ENCODE results near the gene CLN3. TPM values are rescaled to one million over a fixed set of nuclear protein-coding genes. Genes with fewer than 3 reads are reported as not detected.

Gene CLN3
- polyA plus RNA-seq, result 10 to 100 TPM in 2 of 4 donors, 1 to 10 TPM in 2; 4.7 to 81.3 (median 20.3) TPM
- long read RNA-seq, donor 1, result 0 reads
- long read RNA-seq, donor 2, partial matches to known transcripts, result 0 of 6 reads
- long read RNA-seq, donor 2, other reads (novel, unspliced or antisense), result 0 of 6 reads
- long read RNA-seq, donor 3, partial matches to known transcripts, result 0 of 2 reads
- long read RNA-seq, donor 3, other reads (novel, unspliced or antisense), result 0 of 2 reads
- long read RNA-seq, donor 4, result 0 reads
- long read RNA-seq, donor 5, partial matches to known transcripts, result 0 of 3 reads
- long read RNA-seq, donor 5, other reads (novel, unspliced or antisense), result 0 of 3 reads
- long read RNA-seq, donor 6, partial matches to known transcripts, result 0 of 7 reads
- long read RNA-seq, donor 6, other reads (novel, unspliced or antisense), result 0 of 7 reads
- long read RNA-seq, donor 7, partial matches to known transcripts, result 0 of 4 reads
- long read RNA-seq, donor 7, other reads (novel, unspliced or antisense), result 0 of 4 reads
- long read RNA-seq, donor 8, result 0 reads
- long read RNA-seq, donor 9, partial matches to known transcripts, result 0 of 1 reads
- long read RNA-seq, donor 9, other reads (novel, unspliced or antisense), result 0 of 1 reads
- long read RNA-seq, donor 10, partial matches to known transcripts, result 6 of 13 reads
- long read RNA-seq, donor 10, other reads (novel, unspliced or antisense), result 0 of 13 reads

DNA sequence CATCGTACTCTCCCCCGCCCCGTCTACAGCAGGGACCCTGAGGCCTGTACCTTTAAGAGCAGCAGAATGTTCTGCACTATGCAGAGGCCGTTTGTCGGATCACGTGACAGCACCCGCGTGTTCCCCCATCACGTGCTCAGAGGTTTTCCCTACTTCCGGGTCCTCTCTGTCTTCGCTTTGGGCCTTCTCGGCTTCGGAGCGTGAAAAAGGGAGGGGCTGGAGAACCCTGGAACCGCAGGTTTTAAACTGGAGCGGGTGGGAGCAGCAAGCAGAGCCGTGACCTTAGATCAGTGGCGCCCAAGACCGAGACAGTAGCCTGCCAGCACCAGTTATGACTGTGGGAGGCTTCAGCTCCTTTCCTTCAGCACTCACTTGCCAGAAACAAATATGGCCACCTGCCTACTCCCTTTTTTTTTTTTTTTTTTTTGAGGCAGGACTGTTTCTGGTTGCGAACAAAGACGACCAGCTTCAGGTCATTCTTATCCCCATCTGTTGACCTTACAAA is at the start of gene CLN3:
TSS of gene CLN3 (minus strand) at position 105 of the 505 bp plus-strand sequence. CDS start 315 bp downstream, outside the sequence.
- Histone ChIP-seq H3K9me3 (ENCODE audit: control insufficient read depth in 2 of 2, insufficient read depth in 1 of 2, low read depth in 1 of 2, low read length in 1 of 2) (no peaks in the 10 kb centered on the region), H3K36me3 (ENCODE audit: control insufficient read depth in 3 of 3, insufficient read depth in 2 of 3, low read depth in 1 of 3, low read length in 3 of 3) (peaks cover 0 to 24% (median 2%) of the 10 kb centered on the region in 3 donors), H3K4me3 (ENCODE audit: low read depth in 1 of 3, low read length in 3 of 3) (peak within 1 kb of the TSS; percentile 67 to 100 (median 97)), H3K4me1 (ENCODE audit: control insufficient read depth in 3 of 3, insufficient read depth in 2 of 3, low read depth in 1 of 3, low read length in 2 of 3) (peaks cover 0 to 17% (median 0%) of the 10 kb centered on the region in 3 donors), H3K27ac (ENCODE audit: low read depth in 1 of 3, low read length in 2 of 3) (peak within 1 kb of the TSS; percentile 94 to 95 (median 95)), H3K27me3 (ENCODE audit: control insufficient read depth in 3 of 3, insufficient read depth in 3 of 3, low read length in 3 of 3) (no peaks in the 10 kb centered on the region)
- FAIRE-seq (no peak), DNase-seq (peak; percentile 95 to 98)
- 0 to 1% (median 0%) methylated on average over 21 of the region's 21 CpGs for WGBS, 3 donors

DNA sequence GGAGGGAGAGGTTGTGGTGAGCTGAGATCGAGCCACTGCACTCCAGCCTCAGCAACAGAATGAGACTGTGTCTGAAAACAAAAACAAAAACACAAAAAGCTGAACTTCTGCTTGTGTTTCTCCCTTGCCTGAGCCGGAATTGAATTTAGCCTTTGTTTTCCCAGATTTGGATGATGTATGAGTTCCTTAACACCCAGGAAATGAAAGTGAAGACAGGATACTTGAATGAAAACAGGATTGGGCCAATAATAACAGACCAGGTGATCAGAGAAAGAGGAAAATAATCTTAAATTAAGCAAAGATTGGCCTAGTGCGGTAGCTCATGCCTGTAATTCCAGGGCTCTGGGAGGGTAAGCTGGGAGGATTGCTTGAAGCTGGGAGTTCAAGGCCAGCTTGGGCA is 48.5 kb upstream of the CLN3 start:
- peaks cover 0 to 8% (median 0%) of the 10 kb centered on the region in 3 donors for H3K4me1 ChIP-seq (ENCODE audit: control insufficient read depth in 3 of 3, insufficient read depth in 2 of 3, low read depth in 1 of 3, low read length in 2 of 3)
- FAIRE-seq, result no peak
- peaks cover 0 to 3% (median 0%) of the 10 kb centered on the region in 3 donors for H3K36me3 ChIP-seq (ENCODE audit: control insufficient read depth in 3 of 3, insufficient read depth in 2 of 3, low read depth in 1 of 3, low read length in 3 of 3)
- 76 to 88% (median 87%) methylated on average over 3 of the region's 3 CpGs for WGBS, 3 donors
- H3K27ac ChIP-seq (ENCODE audit: low read depth in 1 of 3, low read length in 2 of 3), result no peak overlapping the region
- no peaks in the 10 kb centered on the region for H3K9me3 ChIP-seq (ENCODE audit: control insufficient read depth in 2 of 2, insufficient read depth in 1 of 2, low read depth in 1 of 2, low read length in 1 of 2)
- no peak overlapping the region for H3K4me3 ChIP-seq (ENCODE audit: low read depth in 1 of 3, low read length in 3 of 3)
- no peak for DNase-seq
- no peaks in the 10 kb centered on the region for H3K27me3 ChIP-seq (ENCODE audit: control insufficient read depth in 3 of 3, insufficient read depth in 3 of 3, low read length in 3 of 3)

DNA sequence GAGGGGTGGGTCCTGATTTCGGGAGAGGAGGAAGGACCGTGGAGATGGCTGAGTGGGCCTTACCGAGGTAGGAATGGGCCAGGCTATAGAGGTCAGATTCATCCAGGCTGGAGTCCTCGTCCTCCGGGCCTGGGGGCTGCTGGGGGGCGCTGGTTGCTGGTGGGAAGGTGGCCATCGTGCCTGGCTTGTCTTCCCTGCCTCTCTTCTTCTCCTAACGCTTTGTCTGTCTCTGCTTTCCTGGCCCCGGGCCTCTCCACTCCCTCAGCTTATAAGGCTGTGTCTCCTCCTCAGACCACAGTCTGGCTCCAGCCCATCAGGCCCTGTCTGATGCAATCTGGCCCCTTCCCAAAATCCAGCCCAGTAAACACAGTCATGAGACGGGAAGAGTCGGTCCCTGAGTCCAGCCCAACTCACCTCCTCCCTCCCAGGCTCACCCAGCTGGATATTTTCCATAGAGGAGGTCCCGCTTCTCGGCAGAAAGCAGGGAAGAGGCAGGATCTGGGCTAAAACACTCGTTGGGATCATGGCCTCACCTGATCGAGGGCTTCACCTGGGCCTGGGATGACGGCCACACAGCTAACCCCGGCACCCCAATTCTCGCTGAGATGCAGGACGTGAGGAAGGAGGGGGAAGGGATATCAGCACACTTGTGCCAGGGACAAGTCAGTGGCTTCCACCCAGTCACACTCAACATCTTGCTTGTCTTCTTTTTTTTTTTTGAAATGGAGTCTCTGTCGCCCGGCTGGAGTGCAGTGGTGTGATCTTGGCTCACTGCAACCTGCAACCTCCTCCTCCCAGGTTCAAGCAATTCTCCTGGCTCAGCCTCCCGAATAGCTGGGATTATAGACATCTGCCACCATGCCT is 47.1 kb upstream of the CLN3 start, which contains the start of gene NUPR1:
TSS of gene NUPR1 (minus strand) at position 242 of the 864 bp plus-strand sequence. CDS start at position 175, 67 bp downstream.
- no peaks in the 10 kb centered on the region for H3K9me3 ChIP-seq (ENCODE audit: control insufficient read depth in 2 of 2, insufficient read depth in 1 of 2, low read depth in 1 of 2, low read length in 1 of 2)
- DNase-seq, result peak; percentile 19 to 60
- no peak for FAIRE-seq
- 46 to 67% (median 65%) methylated on average over 18 to 22 of the region's 22 CpGs for WGBS, 3 donors
- peaks cover 0 to 8% (median 0%) of the 10 kb centered on the region in 3 donors for H3K4me1 ChIP-seq (ENCODE audit: control insufficient read depth in 3 of 3, insufficient read depth in 2 of 3, low read depth in 1 of 3, low read length in 2 of 3)
- H3K27ac ChIP-seq (ENCODE audit: low read depth in 1 of 3, low read length in 2 of 3), result peak within 1 kb of the TSS in 2 of 3 donors; percentile 72 to 83
- peaks cover 0 to 3% (median 0%) of the 10 kb centered on the region in 3 donors for H3K36me3 ChIP-seq (ENCODE audit: control insufficient read depth in 3 of 3, insufficient read depth in 2 of 3, low read depth in 1 of 3, low read length in 3 of 3)
- no peaks in the 10 kb centered on the region for H3K27me3 ChIP-seq (ENCODE audit: control insufficient read depth in 3 of 3, insufficient read depth in 3 of 3, low read length in 3 of 3)
- H3K4me3 ChIP-seq (ENCODE audit: low read depth in 1 of 3, low read length in 3 of 3), result peak within 1 kb of the TSS in 2 of 3 donors; percentile 42 to 55

DNA sequence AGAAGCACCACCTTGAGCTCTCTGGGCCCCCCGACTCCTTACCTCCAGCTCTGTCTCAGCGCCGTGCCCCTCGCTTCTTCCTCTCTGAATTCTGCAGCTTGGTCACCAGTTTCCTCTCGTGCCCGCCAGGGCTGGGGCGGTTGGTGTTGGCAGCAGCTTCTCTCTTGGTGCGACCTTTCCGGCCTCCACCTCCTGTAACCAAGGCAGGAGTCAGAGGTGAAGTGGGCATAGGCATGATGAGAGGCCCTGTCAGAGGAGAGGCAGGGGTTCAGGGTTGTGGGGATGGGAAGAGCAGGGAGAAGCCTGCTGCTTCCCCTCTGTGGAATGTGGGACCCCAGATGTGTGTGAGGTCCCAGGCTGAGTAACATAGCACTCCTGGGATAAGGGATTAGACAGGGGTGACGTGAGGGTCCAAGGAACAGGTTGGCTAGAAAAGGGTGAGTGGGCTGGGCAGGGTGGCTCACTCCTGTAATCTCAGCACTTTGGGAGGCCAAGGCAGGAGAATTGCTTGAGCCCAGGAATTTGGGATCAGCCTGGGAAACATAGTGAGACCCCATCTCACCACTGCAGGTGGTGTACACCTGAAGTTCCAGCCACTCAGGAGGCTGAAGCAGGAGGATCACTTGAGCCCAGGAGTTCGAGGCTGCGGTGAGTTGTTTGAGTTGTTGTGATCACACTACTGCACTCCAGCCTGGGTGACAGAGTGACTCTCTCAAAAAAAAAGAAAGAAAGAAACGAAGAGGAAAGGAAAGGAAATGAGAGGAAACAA is 46.3 kb upstream of the CLN3 start:
- WGBS, 3 donors, result 83 to 93% (median 85%) methylated on average over 13 of the region's 13 CpGs
- no peak for DNase-seq

DNA sequence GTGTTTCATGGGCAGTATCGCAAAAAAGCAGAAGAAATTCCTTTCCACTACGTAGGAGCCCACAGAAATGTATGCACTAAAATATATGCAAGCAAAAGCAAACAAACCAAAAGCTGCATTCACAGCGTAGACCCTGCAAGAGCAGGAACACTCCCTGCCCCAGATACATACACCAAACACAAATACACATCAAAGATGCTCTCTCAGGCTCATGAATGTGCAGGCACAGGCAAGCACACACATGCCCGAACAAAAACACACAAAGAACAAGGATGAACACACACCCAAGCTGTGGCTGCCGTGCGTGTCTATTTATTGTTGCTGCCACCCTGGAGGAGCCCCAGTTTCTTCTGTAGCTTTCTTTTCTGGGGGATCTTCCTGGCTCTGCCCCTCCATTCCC is 45.2 kb upstream of the CLN3 start:
- Histone ChIP-seq H3K36me3 (ENCODE audit: control insufficient read depth in 3 of 3, insufficient read depth in 2 of 3, low read depth in 1 of 3, low read length in 3 of 3) (peaks cover 0 to 3% (median 0%) of the 10 kb centered on the region in 3 donors), H3K4me3 (ENCODE audit: low read depth in 1 of 3, low read length in 3 of 3) (peak overlapping the region in 1 of 3 donors; percentile 55), H3K4me1 (ENCODE audit: control insufficient read depth in 3 of 3, insufficient read depth in 2 of 3, low read depth in 1 of 3, low read length in 2 of 3) (peaks cover 0 to 9% (median 5%) of the 10 kb centered on the region in 3 donors), H3K9me3 (ENCODE audit: control insufficient read depth in 2 of 2, insufficient read depth in 1 of 2, low read depth in 1 of 2, low read length in 1 of 2) (no peaks in the 10 kb centered on the region), H3K27ac (ENCODE audit: low read depth in 1 of 3, low read length in 2 of 3) (no peak overlapping the region), H3K27me3 (ENCODE audit: control insufficient read depth in 3 of 3, insufficient read depth in 3 of 3, low read length in 3 of 3) (no peaks in the 10 kb centered on the region)
- WGBS, 3 donors, result 72 to 91% (median 78%) methylated on average over 6 of the region's 6 CpGs
- DNase-seq (no peak), FAIRE-seq (no peak)

More for the DNA sequence above, 46.3 kb upstream of the CLN3 start:
- Histone ChIP-seq H3K27ac (ENCODE audit: low read depth in 1 of 3, low read length in 2 of 3) (peak overlapping the region in 2 of 3 donors; percentile 72 to 83), H3K9me3 (ENCODE audit: control insufficient read depth in 2 of 2, insufficient read depth in 1 of 2, low read depth in 1 of 2, low read length in 1 of 2) (no peaks in the 10 kb centered on the region), H3K36me3 (ENCODE audit: control insufficient read depth in 3 of 3, insufficient read depth in 2 of 3, low read depth in 1 of 3, low read length in 3 of 3) (peaks cover 0 to 3% (median 0%) of the 10 kb centered on the region in 3 donors), H3K27me3 (ENCODE audit: control insufficient read depth in 3 of 3, insufficient read depth in 3 of 3, low read length in 3 of 3) (no peaks in the 10 kb centered on the region), H3K4me3 (ENCODE audit: low read depth in 1 of 3, low read length in 3 of 3) (peak overlapping the region in 2 of 3 donors; percentile 42 to 55), H3K4me1 (ENCODE audit: control insufficient read depth in 3 of 3, insufficient read depth in 2 of 3, low read depth in 1 of 3, low read length in 2 of 3) (peaks cover 0 to 5% (median 0%) of the 10 kb centered on the region in 3 donors)
- no peak for FAIRE-seq

DNA sequence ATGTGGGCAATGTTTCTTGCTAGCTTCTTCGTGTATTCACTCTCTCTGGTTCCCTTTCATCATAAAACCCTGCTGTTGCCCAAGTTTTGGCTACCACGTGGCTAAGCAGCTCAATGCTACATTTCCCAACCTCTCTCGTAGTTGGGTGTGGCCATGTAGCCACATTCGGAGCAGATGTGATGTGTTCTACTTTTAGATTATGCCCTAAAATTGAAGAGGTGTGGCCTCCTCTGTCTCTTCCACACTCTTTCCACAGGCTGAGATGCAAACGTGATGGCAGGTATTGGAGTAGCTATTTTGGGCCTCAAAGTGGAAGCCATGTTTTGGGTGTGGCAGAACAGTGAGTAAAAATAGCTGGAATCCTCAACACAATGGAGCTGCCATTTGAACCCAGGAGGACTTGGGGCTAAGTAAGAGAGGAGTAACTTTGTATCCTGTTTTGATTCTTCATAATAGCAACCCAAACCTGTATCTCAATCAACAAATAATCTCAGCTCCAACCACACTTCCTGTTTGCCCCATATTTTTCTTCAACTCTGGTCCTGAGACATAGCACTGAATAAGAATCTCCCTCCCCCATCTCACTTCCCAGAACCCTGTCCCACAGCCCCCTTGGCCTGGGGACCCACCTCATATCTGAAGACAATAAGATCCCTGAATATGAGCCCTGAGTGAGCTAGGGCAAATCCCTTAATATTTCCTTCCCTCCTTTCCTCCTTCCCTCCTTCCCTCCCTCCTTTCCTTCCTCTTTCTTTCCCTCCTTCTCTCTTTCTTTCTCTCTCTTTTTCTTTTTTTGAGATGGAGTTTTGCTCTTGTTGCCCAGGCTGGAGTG is 42.9 kb upstream of the CLN3 start:
- Histone ChIP-seq H3K4me3 (ENCODE audit: low read depth in 1 of 3, low read length in 3 of 3) (no peak overlapping the region), H3K36me3 (ENCODE audit: control insufficient read depth in 3 of 3, insufficient read depth in 2 of 3, low read depth in 1 of 3, low read length in 3 of 3) (peaks cover 0 to 3% (median 0%) of the 10 kb centered on the region in 3 donors), H3K4me1 (ENCODE audit: control insufficient read depth in 3 of 3, insufficient read depth in 2 of 3, low read depth in 1 of 3, low read length in 2 of 3) (peaks cover 0 to 10% (median 5%) of the 10 kb centered on the region in 3 donors), H3K9me3 (ENCODE audit: control insufficient read depth in 2 of 2, insufficient read depth in 1 of 2, low read depth in 1 of 2, low read length in 1 of 2) (no peaks in the 10 kb centered on the region), H3K27me3 (ENCODE audit: control insufficient read depth in 3 of 3, insufficient read depth in 3 of 3, low read length in 3 of 3) (no peaks in the 10 kb centered on the region), H3K27ac (ENCODE audit: low read depth in 1 of 3, low read length in 2 of 3) (peak overlapping the region in 1 of 3 donors; percentile 55)
- WGBS, 3 donors, result 68 to 82% (median 71%) methylated on average over 5 of the region's 5 CpGs
- FAIRE-seq (no peak), DNase-seq (no peak)

Data from small intestine (tissue), 16 donors.